GM19455 (cell line): ENCODE measurements around the gene CELF4.

Source experiments
- ATAC-seq: cut with Tn5 transposase; IDR thresholded peaks from one replicate; pipeline ENCODE4 v1.9.1; 2021; ENCODE audit not compliant: unreplicated experiment

The CELF4 gene

GRCh38 chr18:37244618-37245017 lies 321.0 kb downstream of the CELF4 start:
- no peak for ATAC-seq

GRCh38 chr18:37243741-37244140 lies 321.9 kb downstream of the CELF4 start:
- ATAC-seq: no peak

- ATAC-seq: no peak
Observed at GRCh38 chr18:37242826-37243560, 322.6 kb downstream of the CELF4 start.

GRCh38 chr18:37242091-37242490 lies 323.5 kb downstream of the CELF4 start:
- ATAC-seq: no peak

- no peak for ATAC-seq
Observed at GRCh38 chr18:37238282-37239108, 327.1 kb downstream of the CELF4 start.

GRCh38 chr18:37235583-37235982 lies 330.0 kb downstream of the CELF4 start:
- no peak for ATAC-seq

GRCh38 chr18:37231251-37231650 lies 334.3 kb downstream of the CELF4 start:
- no peak for ATAC-seq

- no peak for ATAC-seq
Observed at GRCh38 chr18:37230768-37231167, 334.8 kb downstream of the CELF4 start.

- no peak for ATAC-seq
Observed at GRCh38 chr18:37225279-37225678, 340.3 kb downstream of the CELF4 start.

- no peak for ATAC-seq
Observed at GRCh38 chr18:37222999-37223378, 342.6 kb downstream of the CELF4 start.

- ATAC-seq: no peak
Observed at GRCh38 chr18:37222354-37222998, 343.1 kb downstream of the CELF4 start.

- ATAC-seq: no peak
Observed at GRCh38 chr18:37219257-37219656, 346.3 kb downstream of the CELF4 start.

GRCh38 chr18:37218022-37218590 lies 347.5 kb downstream of the CELF4 start:
- no peak for ATAC-seq

GRCh38 chr18:37210781-37211180 lies 354.8 kb downstream of the CELF4 start:
- ATAC-seq: no peak

- no peak for ATAC-seq
Observed at GRCh38 chr18:37207343-37207742, 358.3 kb downstream of the CELF4 start.

- ATAC-seq: no peak
Observed at GRCh38 chr18:37199741-37200140, 365.9 kb downstream of the CELF4 start.
